Mucosa of descending colon (tissue), 3 donors: ENCODE measurements around the gene CCN5. TPM values are rescaled to one million over a fixed set of nuclear protein-coding genes. Genes with fewer than 3 reads are reported as not detected.

ENCODE experiments used
- ATAC-seq: fragments of 200-7000 bp; cut with Tn5 transposase; one replicate; pipeline ENCODE4 v1.9.1; 2020; ENCODE audit warnings: mild to moderate bottlenecking, moderate library complexity
- DNase-seq, 3 donors: peaks; one replicate each; pipeline ENCODE4 v3.0.0-alpha.2; 2020
- H3K36me3 ChIP-seq: fragments of 200-600 bp; one replicate; pipeline ENCODE4 v1.8.0; 2021; ENCODE audit warnings: low read depth, mild to moderate bottlenecking
- H3K4me1 ChIP-seq: fragments of 200-600 bp; one replicate; pipeline ENCODE4 v1.8.0; 2021; ENCODE audit warnings: low read depth, mild to moderate bottlenecking
- H3K4me3 ChIP-seq: fragments of 200-600 bp; one replicate; pipeline ENCODE4 v1.8.0; 2021; ENCODE audit warnings: mild to moderate bottlenecking
- H3K9me3 ChIP-seq: fragments of 200-600 bp; one replicate; pipeline ENCODE4 v1.8.0; 2021; ENCODE audit warnings: mild to moderate bottlenecking
- CTCF ChIP-seq: fragments of 200-600 bp; IDR thresholded peaks from one replicate; pipeline ENCODE4 v1.8.0; 2022; ENCODE audit warnings: antibody characterized with exemption, mild to moderate bottlenecking
- intact Hi-C, 2 donors: fragments of 100-400 bp; cut with DNase I in 1 of 2; cut with micrococcal nuclease in 1 of 2; formaldehyde crosslinking; loops; one replicate each; pipeline versions ENCODE4 v1.11.0 to v1.11.1; 2022; cut with DNase I, micrococcal nuclease
- total RNA-seq, 3 donors: library from RNA; stranded (reverse); fragmentation: NEBNext Ultra II Directional in 2 of 3; extraction: Animal tissue kit (Norgen Biotek cat#: 25700) in 2 of 3; gene quantifications; one replicate each; pipeline versions ENCODE4 v1.2.1 to v1.2.4, GENCODE V29; 2021 to 2023
- donor health status: DM: no; HTN: no; CAD: no; lungs with moderate emphysema.
- donor health status: DM: no; HTN: no; CAD: no.
- donor health status: DM: no; HTN: yes; CAD: no.

The CCN5 gene
- total RNA-seq, 3 donors from 2014 or later: 1.7 to 6.3 (median 4.2) TPM

GRCh38 chr20:44752099-44752931 lies 37.1 kb downstream of the CCN5 start:
- DNase-seq (no peak), ATAC-seq (no peak)
- no peak for TF ChIP-seq CTCF

GRCh38 chr20:44754554-44754953 lies 39.4 kb downstream of the CCN5 start:
- Histone ChIP-seq H3K9me3 (no peaks in the 10 kb centered on the region), H3K4me1 (no peaks in the 10 kb centered on the region), H3K4me3 (no peak overlapping the region), H3K36me3 (no peaks in the 10 kb centered on the region)
- intact Hi-C loops: no loop called here
- DNase-seq (no peak), ATAC-seq (no peak)
- TF ChIP-seq CTCF: no peak

More at GRCh38 chr20:44752099-44752931, 37.1 kb downstream of the CCN5 start:
- Histone ChIP-seq H3K36me3 (no peaks in the 10 kb centered on the region), H3K9me3 (no peaks in the 10 kb centered on the region), H3K4me1 (no peaks in the 10 kb centered on the region), H3K4me3 (no peak overlapping the region)
- intact Hi-C loops: no loop called here

GRCh38 chr20:44756011-44756688 lies 41.0 kb downstream of the CCN5 start:
- H3K4me1 ChIP-seq: no peaks in the 10 kb centered on the region
- intact Hi-C loops: no loop called here
- no peak overlapping the region for H3K4me3 ChIP-seq
- no peaks in the 10 kb centered on the region for H3K9me3 ChIP-seq
- no peak for ATAC-seq
- TF ChIP-seq CTCF: no peak
- no peak for DNase-seq
- H3K36me3 ChIP-seq: no peaks in the 10 kb centered on the region

GRCh38 chr20:44756956-44757355 lies 41.8 kb downstream of the CCN5 start:
- Histone ChIP-seq H3K36me3 (no peaks in the 10 kb centered on the region), H3K4me3 (no peak overlapping the region), H3K9me3 (no peaks in the 10 kb centered on the region), H3K4me1 (no peaks in the 10 kb centered on the region)
- intact Hi-C loops: no loop called here
- no peak for DNase-seq
- ATAC-seq: no peak
- TF ChIP-seq CTCF: no peak

GRCh38 chr20:44758247-44759101 lies 43.3 kb downstream of the CCN5 start:
- Histone ChIP-seq H3K36me3 (no peaks in the 10 kb centered on the region), H3K4me1 (no peaks in the 10 kb centered on the region), H3K4me3 (no peak overlapping the region), H3K9me3 (no peaks in the 10 kb centered on the region)
- intact Hi-C loops: no loop called here
- TF ChIP-seq CTCF: no peak
- DNase-seq: no peak
- ATAC-seq: no peak
